Activated CD4-positive, alpha-beta T cell treated with anti-CD3 and anti-CD28 coated beads, Interleukin-2, amount 10 ng/mL, durations not matched to agents 24 days and 14 days (primary cell): ENCODE results near the gene NDUFS4. TPM values are rescaled to one million over a fixed set of nuclear protein-coding genes. Genes with fewer than 3 reads are reported as not detected.
A peak's percentile ranks its signal among the peaks of the same experiment; 100 is the strongest.
"Not testable (repeated sequence)": the region's sequence is repeated elsewhere in the genome, so short reads cannot be mapped to it uniquely, and the experiment has no call there.

Experiments
- DNase-seq: peaks from one replicate; pipeline ENCODE4 v3.0.0; 2022
- H3K27ac Mint-ChIP-seq: one replicate; pipeline ENCODE4 v1.8.0; 2022; ENCODE audit warnings: mild to moderate bottlenecking, mixed read lengths
- H3K27me3 Mint-ChIP-seq: one replicate; pipeline ENCODE4 v1.8.0; 2022; ENCODE audit warnings: mixed read lengths
- H3K36me3 Mint-ChIP-seq: one replicate; pipeline ENCODE4 v1.8.0; 2022; ENCODE audit warnings: low read depth, mild to moderate bottlenecking, mixed read lengths
- H3K4me1 Mint-ChIP-seq: one replicate; pipeline ENCODE4 v1.8.0; 2021; ENCODE audit warnings: mixed read lengths
- H3K4me3 Mint-ChIP-seq: one replicate; pipeline ENCODE4 v1.8.0; 2022; ENCODE audit warnings: mild to moderate bottlenecking, moderate library complexity, mixed read lengths
- H3K9me3 Mint-ChIP-seq: one replicate; pipeline ENCODE4 v1.8.0; 2021; ENCODE audit warnings: mixed read lengths
- intact Hi-C: fragments of 100-400 bp; cut with micrococcal nuclease; formaldehyde crosslinking; loops from one replicate; pipeline ENCODE4 v1.15.1; 2023
- total RNA-seq: library from RNA; stranded (reverse); gene quantifications from 2 replicates; pipeline ENCODE4 v1.2.3, GENCODE V29; 2022

NDUFS4 gene
- 54.9 and 56.2 TPM in 2 replicates for total RNA-seq

- Mint-ChIP-seq H3K4me3 (peak within 1 kb of the TSS; percentile 97), H3K27me3 (peaks cover 22% of the 10 kb centered on the region), H3K27ac (peak within 1 kb of the TSS; percentile 95), H3K4me1 (peaks cover 21% of the 10 kb centered on the region), H3K9me3 (peaks cover 13% of the 10 kb centered on the region), H3K36me3 (peaks cover 3% of the 10 kb centered on the region)
- intact Hi-C loops: loop anchor here (1.0 kb wide), 1 partner anchor 78 kb away; no protein-coding TSS in a partner anchor
- DNase-seq: peak; percentile 94
Measured at GRCh38 chr5:53560506-53561191, at the start of gene NDUFS4. Gene NDUFS4 (plus strand): TSS chr5:53560639. CDS start chr5:53560663, 24 bp downstream.

- H3K27ac Mint-ChIP-seq: no peak overlapping the region
- H3K4me3 Mint-ChIP-seq: no peak overlapping the region
- intact Hi-C loops: no loop called here
- DNase-seq: no peak
- H3K4me1 Mint-ChIP-seq: no peaks in the 10 kb centered on the region
- H3K9me3 Mint-ChIP-seq: peaks cover 15% of the 10 kb centered on the region
- peaks cover 2% of the 10 kb centered on the region for H3K27me3 Mint-ChIP-seq
- H3K36me3 Mint-ChIP-seq: no peaks in the 10 kb centered on the region
Measured at GRCh38 chr5:53512539-53512938, 47.9 kb upstream of the NDUFS4 start.

- H3K4me1 Mint-ChIP-seq: no peaks in the 10 kb centered on the region
- no peaks in the 10 kb centered on the region for H3K36me3 Mint-ChIP-seq
- intact Hi-C loops: no loop called here
- H3K4me3 Mint-ChIP-seq: no peak overlapping the region
- peaks cover 4% of the 10 kb centered on the region for H3K27me3 Mint-ChIP-seq
- DNase-seq: no peak
- no peak overlapping the region for H3K27ac Mint-ChIP-seq
- peaks cover 10% of the 10 kb centered on the region for H3K9me3 Mint-ChIP-seq
Measured at GRCh38 chr5:53515988-53516387, 44.5 kb upstream of the NDUFS4 start.

- intact Hi-C loops: no loop called here
- no peaks in the 10 kb centered on the region for H3K36me3 Mint-ChIP-seq
Measured at GRCh38 chr5:53520813-53521212, 39.6 kb upstream of the NDUFS4 start.

GRCh38 chr5:53537711-53538110 lies 22.7 kb upstream of the NDUFS4 start:
- peaks cover 17% of the 10 kb centered on the region for H3K27me3 Mint-ChIP-seq
- H3K4me3 Mint-ChIP-seq: no peak overlapping the region
- DNase-seq: no peak
- peaks cover 4% of the 10 kb centered on the region for H3K9me3 Mint-ChIP-seq
- H3K36me3 Mint-ChIP-seq: no peaks in the 10 kb centered on the region
- no peaks in the 10 kb centered on the region for H3K4me1 Mint-ChIP-seq
- intact Hi-C loops: no loop called here
- H3K27ac Mint-ChIP-seq: no peak overlapping the region

More at GRCh38 chr5:53520813-53521212, 39.6 kb upstream of the NDUFS4 start:
- no peak for DNase-seq
- Mint-ChIP-seq H3K4me3 (no peak overlapping the region), H3K27ac (no peak overlapping the region), H3K4me1 (no peaks in the 10 kb centered on the region), H3K27me3 (peaks cover 4% of the 10 kb centered on the region), H3K9me3 (peaks cover 7% of the 10 kb centered on the region)

DNA sequence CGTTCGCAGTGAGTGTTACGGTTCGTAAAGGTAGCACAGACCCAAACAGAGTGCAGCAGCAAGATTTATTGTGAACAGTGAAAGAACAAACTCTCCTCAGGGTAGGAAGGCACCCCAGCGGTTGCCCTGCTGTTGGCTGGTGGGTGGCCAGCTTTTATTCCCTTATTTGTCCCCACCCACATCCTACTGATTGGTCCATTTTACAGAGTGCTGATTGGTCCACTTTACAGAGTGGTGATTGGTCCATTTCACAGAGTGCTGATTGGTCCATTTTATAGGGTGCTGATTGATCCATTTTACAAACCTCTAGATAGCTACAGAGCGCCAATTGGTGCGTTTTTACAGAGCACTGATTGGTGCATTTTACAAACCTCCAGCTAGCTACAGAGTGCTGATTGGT lies 19.7 kb upstream of the NDUFS4 start:
- H3K27me3 Mint-ChIP-seq: peaks cover 26% of the 10 kb centered on the region
- H3K27ac Mint-ChIP-seq, H3K4me1 Mint-ChIP-seq, DNase-seq, intact Hi-C loops, H3K9me3 Mint-ChIP-seq, H3K4me3 Mint-ChIP-seq, H3K36me3 Mint-ChIP-seq: not testable (repeated sequence)

DNA sequence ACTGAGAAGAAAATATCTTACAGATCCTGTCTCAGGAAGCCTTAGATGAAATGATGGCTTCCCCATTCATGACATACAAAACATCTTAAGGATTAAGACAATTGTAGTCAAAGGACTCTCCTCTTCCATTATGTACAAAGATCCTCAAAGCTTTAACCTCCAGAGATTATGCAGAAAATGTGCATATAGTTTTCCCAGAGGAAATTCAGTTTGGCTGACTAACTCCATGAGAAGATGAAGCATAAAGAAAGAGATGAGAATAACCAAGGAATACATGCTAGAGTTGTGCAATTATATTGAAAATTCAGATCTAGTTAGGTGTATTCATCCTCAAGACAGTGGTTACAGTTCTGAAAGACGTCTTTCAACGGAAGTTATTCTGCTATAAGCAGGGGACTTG lies 18.6 kb upstream of the NDUFS4 start:
- Mint-ChIP-seq H3K27me3 (peaks cover 26% of the 10 kb centered on the region), H3K27ac (no peak overlapping the region), H3K9me3 (peaks cover 4% of the 10 kb centered on the region), H3K36me3 (no peaks in the 10 kb centered on the region), H3K4me1 (no peaks in the 10 kb centered on the region), H3K4me3 (no peak overlapping the region)
- intact Hi-C loops: no loop called here
- no peak for DNase-seq

- DNase-seq: no peak
- H3K36me3 Mint-ChIP-seq: no peaks in the 10 kb centered on the region
- H3K27me3 Mint-ChIP-seq: peaks cover 23% of the 10 kb centered on the region
- no peak overlapping the region for H3K27ac Mint-ChIP-seq
- H3K4me3 Mint-ChIP-seq: no peak overlapping the region
- H3K4me1 Mint-ChIP-seq: no peaks in the 10 kb centered on the region
- H3K9me3 Mint-ChIP-seq: peaks cover 1% of the 10 kb centered on the region
- intact Hi-C loops: no loop called here
Measured at GRCh38 chr5:53542926-53543325, 17.5 kb upstream of the NDUFS4 start.

GRCh38 chr5:53543401-53543800 lies 17.0 kb upstream of the NDUFS4 start:
- intact Hi-C loops: no loop called here

DNA sequence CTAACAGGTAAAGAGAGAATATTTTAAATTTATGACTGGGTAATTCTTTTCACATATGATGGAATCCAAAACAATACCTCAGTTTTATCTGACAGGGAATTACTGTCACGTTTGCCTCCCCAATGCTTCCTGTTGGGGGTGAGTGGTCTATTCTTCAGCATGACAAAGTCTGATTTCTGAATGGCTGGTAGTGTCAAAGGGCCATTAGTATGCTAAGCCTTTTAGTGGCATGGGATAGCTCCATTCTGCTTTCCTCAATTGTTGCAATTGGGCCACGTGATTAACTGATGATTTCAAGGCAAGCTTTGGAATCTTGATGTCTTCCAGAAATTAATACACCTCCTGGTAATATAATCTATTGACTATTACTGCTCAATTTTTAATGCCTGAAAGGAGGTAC lies 14.7 kb upstream of the NDUFS4 start:
- Mint-ChIP-seq H3K9me3 (no peaks in the 10 kb centered on the region), H3K27ac (no peak overlapping the region), H3K4me3 (no peak overlapping the region)

More at GRCh38 chr5:53543401-53543800, 17.0 kb upstream of the NDUFS4 start:
- H3K9me3 Mint-ChIP-seq: no peaks in the 10 kb centered on the region
- H3K27ac Mint-ChIP-seq: no peak overlapping the region
- H3K27me3 Mint-ChIP-seq: peaks cover 23% of the 10 kb centered on the region
- H3K4me1 Mint-ChIP-seq: no peaks in the 10 kb centered on the region
- H3K4me3 Mint-ChIP-seq: no peak overlapping the region
- no peaks in the 10 kb centered on the region for H3K36me3 Mint-ChIP-seq
- no peak for DNase-seq

GRCh38 chr5:53547226-53547625 lies 13.2 kb upstream of the NDUFS4 start:
- Mint-ChIP-seq H3K4me3 (no peak overlapping the region), H3K27ac (no peak overlapping the region), H3K9me3 (no peaks in the 10 kb centered on the region), H3K36me3 (no peaks in the 10 kb centered on the region), H3K27me3 (peaks cover 15% of the 10 kb centered on the region), H3K4me1 (no peaks in the 10 kb centered on the region)
- intact Hi-C loops: no loop called here
- no peak for DNase-seq

More for the DNA sequence above, 14.7 kb upstream of the NDUFS4 start:
- intact Hi-C loops: no loop called here
- Mint-ChIP-seq H3K36me3 (no peaks in the 10 kb centered on the region), H3K4me1 (no peaks in the 10 kb centered on the region), H3K27me3 (peaks cover 21% of the 10 kb centered on the region)
- DNase-seq: no peak

DNA sequence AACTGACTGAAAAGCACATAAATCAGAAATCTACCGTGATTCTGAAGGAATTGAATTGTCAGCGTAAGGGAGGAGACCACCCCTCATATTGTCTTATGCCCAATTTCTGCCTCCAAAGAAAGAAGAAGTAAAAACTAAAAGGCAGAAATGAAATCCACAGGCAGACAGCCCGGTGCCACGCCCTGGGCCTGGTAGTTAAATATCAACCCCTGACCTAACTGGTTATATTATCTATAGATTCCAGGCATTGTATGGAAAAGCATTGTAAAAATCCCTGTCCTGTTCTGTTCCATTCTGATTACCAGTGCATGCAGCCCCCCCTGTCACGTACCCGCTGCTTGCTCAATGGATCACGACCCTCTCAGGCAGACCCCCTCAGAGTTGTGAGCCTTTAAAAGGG lies 11.9 kb upstream of the NDUFS4 start:
- intact Hi-C loops, H3K4me1 Mint-ChIP-seq, H3K9me3 Mint-ChIP-seq, H3K27ac Mint-ChIP-seq, H3K4me3 Mint-ChIP-seq, DNase-seq, H3K36me3 Mint-ChIP-seq: not testable (repeated sequence)
- H3K27me3 Mint-ChIP-seq: peaks cover 13% of the 10 kb centered on the region

- no peak for DNase-seq
- peaks cover 18% of the 10 kb centered on the region for H3K27me3 Mint-ChIP-seq
- no peaks in the 10 kb centered on the region for H3K9me3 Mint-ChIP-seq
- no peaks in the 10 kb centered on the region for H3K36me3 Mint-ChIP-seq
- intact Hi-C loops: no loop called here
- no peaks in the 10 kb centered on the region for H3K4me1 Mint-ChIP-seq
- no peak overlapping the region for H3K27ac Mint-ChIP-seq
- no peak overlapping the region for H3K4me3 Mint-ChIP-seq
Measured at GRCh38 chr5:53549792-53550191, 10.6 kb upstream of the NDUFS4 start.

DNA sequence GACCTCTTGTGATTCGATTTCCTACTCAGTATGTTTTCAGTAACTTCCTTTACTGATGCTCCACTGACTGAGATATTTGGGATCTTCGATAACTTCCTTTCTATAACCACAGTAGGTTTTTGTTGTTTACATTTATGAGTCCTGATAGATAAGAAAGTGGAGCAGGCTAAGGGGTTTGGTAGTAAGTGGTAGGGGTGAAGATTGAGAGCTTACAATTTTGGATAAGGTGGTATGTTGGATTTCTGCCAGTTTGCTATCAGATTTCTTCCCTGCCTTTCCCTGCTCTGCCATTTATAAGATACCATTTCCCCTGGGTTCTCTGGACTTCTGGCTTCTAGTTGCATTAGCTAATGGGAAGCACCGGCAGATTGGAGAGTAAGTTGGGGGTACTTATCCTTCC lies 7.9 kb upstream of the NDUFS4 start:
- H3K4me3 Mint-ChIP-seq: no peak overlapping the region
- DNase-seq: no peak
- H3K4me1 Mint-ChIP-seq: no peaks in the 10 kb centered on the region
- no peaks in the 10 kb centered on the region for H3K9me3 Mint-ChIP-seq
- H3K36me3 Mint-ChIP-seq: no peaks in the 10 kb centered on the region
- H3K27me3 Mint-ChIP-seq: peaks cover 28% of the 10 kb centered on the region
- intact Hi-C loops: no loop called here
- no peak overlapping the region for H3K27ac Mint-ChIP-seq

- H3K9me3 Mint-ChIP-seq: peaks cover 11% of the 10 kb centered on the region
- DNase-seq: no peak
Measured at GRCh38 chr5:53554444-53554843, 6.0 kb upstream of the NDUFS4 start.

More at GRCh38 chr5:53554444-53554843, 6.0 kb upstream of the NDUFS4 start:
- H3K27ac Mint-ChIP-seq: no peak overlapping the region
- H3K4me1 Mint-ChIP-seq: no peaks in the 10 kb centered on the region
- H3K36me3 Mint-ChIP-seq: no peaks in the 10 kb centered on the region
- H3K4me3 Mint-ChIP-seq: no peak overlapping the region
- intact Hi-C loops: no loop called here
- peaks cover 38% of the 10 kb centered on the region for H3K27me3 Mint-ChIP-seq
